Inflammatory macrophage treated with lipopolysaccharide for 1 hour (primary cell): Measurements from ENCODE around the gene LSM4.
"Not testable (repeated sequence)": the region's sequence is repeated elsewhere in the genome, so short reads cannot be mapped to it uniquely, and the experiment has no call there.

Experiments used
- DNase-seq, 2 donors: peaks; one replicate each; pipeline ENCODE4 v3.0.0-alpha.2; 2020 to 2022

LSM4 gene

DNA sequence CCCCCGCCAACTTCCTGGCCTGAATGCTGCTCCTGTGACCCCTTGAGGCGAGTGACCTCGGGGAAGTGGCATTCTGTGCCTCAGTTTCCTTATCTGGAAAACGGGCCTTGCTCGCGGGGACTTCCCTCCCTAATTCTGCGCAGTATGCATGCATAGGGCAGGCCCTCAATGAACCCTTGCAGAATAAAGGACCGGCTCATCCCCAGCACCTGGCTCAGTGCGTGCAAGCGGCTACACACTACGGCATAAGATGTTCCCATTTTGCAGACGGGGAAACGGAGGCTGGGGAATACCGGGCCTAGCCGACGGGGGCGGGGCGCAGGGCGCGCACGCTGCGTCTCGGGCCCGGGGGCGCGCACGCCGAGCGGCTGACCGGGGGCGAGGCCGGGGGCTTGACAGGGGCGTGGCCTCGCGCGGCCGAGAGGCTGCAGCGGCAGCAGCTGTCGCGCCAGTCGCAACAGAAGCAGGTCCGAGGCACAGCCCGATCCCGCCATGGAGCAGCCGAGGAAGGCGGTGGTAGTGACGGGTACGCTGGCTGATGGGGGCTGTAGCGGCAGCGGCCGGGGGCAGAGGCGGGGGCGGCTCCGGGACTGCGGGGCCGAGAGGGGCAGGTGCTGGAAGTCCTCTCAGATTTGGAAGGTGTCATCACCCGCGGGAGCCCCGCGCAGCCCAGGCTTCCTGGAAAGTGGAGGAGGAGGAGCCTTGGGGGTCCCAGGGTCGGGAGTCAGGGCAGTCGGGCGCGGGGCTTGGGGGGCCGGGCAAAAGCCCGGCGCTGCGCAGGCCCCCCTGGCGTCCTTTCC, 17.5 kb upstream of the LSM4 start, which contains the start of gene PGPEP1:
Gene PGPEP1 (plus strand): TSS at position 409 of the 800 bp plus-strand sequence. CDS start 84 bp downstream, at position 493.
- peak; percentile 42 to 58 for DNase-seq

DNA sequence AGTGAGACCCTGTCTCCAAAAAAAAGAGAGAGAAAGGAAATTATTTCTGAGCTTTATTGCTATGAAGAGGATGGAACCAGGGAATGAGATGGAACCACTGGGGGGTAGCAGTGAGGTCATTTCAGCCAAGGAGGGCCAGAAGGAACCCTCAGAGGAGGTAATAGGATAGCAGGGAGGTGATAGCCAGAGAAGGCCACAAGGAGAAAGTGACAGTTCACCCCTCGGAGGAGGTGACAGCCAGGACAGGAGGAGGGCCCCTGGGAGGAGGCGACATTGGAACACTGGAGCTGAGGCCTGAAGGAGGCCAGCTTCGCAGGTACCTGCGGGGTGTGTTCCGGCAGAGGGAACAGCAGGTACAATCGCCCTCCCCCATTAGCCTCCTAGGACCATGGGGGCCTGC, 16.8 kb upstream of the LSM4 start:
- DNase-seq: no peak

DNA sequence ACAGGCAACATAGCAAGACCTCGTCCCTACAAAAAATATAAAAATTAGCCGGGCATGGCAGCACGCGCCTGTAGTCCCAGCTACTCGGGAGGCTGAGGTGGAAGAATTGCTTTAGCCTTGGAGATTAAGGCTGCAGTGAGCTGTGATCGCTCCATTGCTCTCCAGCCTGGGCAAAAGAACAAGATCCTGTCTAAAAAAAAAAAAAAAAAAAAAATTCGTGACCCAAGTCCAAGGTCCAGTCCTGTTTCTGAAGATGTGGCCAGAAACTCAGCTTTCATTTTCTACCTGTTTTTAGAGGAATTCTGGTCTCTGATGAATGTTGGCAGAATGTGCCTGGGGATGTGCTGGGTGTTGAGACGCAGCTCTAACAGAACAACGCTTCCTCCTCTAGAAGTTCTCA, 15.7 kb upstream of the LSM4 start:
- DNase-seq: no peak

DNA sequence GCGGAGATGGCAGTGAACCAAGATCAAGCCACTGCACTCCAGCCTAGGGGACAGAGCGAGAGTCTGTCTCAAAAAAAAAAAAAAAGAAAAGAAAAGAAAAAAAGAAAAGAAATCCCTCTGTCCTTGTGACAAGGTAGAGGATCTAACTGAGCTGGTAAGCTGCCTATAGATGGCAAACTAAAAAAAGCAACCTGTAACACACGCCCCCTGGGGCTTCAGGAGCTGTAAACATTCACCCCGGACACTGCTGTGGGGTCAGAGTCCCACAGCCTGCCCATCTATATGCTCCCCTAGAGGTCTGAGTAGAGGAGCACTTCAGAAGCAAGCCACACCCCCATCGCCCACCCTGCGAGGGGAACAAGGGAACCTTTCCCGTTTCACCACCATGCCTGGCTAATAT, 13.2 kb upstream of the LSM4 start:
- DNase-seq: no peak

DNA sequence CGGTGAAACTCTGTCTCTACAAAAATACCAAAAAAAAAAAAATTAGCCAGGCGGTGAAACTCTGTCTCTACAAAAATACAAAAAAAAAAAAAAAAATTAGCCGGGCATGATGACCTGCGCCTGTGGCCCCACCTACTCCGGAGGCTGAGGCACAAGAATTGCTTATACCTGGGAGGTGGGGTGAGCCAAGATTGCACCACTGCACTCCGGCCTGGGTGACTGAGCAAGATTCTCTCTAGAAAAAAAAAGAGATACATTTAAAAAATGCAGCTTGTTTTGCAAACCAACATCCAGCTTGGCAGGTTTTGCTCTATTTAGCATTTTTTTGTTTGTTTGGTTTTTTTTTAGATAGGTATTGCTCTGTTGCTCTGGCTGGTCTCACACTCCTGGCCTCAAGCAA, 10.8 kb upstream of the LSM4 start:
- no peak for DNase-seq

DNA sequence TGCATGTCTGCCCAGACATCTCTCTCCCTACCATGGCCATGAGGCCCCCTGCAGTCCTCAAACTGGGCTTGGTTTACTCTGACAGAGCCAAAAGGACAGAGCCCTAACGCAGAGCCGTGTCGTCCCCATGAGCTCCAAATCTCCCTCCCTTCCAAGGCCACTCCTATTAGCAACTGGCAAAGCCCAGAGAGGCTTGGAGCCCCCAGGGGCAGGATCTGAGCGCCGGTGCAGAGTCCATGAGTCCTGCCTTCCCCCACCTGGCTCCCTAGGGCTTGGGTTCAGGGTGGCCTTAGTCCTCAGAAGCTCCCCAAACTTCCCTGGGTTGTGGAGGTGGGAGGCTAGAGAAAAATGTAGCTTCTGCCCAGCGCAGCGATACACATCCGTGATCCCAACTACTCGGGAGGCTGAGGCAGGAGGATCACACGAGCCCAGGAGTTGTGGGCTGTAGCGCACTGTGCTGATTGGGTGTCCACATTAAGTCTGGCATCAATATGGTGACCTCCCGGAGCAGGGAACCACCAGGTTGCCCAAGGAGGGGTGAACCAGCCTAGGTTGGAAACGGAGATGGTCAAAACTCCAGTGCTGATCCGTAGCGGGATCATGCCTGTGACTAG, 10.1 kb upstream of the LSM4 start:
- DNase-seq: no peak

DNA sequence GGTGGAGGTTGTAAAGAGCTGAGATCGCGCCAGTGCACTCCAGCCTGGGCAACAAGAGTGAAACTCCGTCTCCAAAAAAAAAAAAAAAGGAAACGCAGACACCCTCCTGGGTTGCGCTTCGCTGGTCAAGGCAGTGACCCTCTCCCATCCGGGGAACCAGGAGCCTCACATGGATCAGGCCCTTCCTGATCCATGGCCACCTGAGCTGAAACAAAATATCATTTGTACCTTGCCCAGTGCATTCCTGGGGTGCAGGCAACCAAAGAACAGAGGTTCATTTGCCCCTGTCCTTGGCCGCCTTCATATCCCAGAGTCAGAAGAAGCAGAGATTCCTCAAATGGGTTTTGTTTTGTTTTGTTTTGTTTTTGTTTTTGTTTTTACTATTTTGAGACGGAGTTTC, 8.0 kb upstream of the LSM4 start:
- no peak for DNase-seq

DNA sequence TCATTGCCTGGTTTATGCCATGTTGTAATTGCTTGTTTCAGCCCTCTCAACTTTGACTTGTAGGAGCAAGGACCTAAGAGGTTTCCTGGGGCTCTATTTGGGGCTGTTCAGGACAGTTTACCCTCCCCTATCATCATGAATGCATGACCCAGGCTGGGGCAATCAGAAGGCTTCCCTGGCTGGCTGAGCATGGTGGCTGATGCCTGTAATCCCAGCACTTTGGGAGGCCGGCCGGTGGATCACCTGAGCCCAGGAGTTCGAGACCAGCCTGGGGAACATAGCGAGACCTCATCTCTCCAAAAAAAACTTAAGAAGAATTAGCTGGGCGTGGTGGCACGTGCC, 6.1 kb upstream of the LSM4 start:
- no peak for DNase-seq

DNA sequence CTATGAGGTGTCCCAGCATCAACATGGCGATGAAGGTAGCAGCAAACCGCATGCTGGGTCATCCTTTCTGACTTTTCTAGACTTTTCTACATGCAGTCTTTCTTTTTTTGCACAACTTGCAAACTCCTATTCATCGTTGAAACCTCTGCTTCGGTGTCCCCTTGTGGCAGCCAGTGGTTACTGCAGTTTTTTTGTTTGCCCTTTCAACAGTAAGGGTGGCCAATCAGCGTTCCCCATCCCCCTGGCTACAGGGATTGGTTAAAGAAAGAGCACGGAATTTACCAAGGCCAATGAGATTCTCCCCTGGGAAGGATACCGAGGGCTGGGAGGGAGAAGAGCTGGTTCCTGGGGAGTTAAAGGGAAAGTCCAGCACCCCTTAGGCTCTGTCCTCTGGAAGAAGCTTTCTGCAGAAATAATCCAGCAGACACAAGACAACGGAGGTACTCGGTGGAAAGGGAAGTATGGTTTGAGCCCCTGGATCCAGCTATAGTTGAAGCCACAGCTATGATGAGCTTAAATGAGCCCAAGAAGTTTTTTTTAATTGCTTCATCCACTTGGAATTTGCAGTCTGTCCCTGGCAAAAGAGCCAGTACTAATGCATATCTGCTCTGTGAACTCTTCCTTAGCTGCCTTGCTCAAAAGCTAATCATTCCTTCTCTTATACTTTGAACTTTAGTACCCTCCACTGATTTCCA, 5.6 kb upstream of the LSM4 start:
- peak; percentile 98 for DNase-seq

DNA sequence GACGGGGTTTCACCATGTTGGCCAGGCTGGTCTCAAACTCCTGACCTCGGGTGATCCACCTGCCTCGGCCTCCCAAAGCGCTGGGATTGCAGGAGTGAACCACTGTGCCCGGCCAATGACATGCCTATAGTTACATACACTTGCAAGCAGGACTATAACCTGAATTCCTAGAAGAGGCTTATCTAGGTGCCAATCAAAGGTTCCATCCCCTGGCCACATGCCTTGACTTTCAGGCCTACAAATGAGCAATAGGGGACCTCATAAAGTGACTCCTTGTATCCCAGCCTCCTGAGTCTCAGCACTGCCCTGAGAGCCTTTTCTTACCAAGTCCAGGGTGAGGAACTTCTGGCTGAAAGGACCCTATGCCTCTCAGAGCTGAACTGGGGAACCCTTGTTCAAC, 3.9 kb upstream of the LSM4 start:
- no peak for DNase-seq

DNA sequence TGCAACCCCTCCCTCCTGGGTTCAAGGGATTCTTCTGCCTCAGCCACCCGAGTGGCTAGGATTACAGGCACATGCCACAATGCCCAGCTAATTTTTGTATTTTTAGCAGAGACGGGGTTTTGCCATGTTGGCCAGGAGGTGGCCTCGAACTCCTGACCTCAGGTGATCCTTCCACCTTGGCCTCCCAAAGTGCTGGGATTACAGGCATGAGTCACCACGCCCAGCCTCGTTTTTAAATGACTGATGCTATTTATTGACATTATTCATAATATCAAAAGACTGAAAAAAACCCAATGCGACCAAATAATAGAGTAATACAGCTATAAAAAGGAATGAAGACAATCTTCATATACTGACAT, 1.5 kb upstream of the LSM4 start:
- not testable (repeated sequence) for DNase-seq

DNA sequence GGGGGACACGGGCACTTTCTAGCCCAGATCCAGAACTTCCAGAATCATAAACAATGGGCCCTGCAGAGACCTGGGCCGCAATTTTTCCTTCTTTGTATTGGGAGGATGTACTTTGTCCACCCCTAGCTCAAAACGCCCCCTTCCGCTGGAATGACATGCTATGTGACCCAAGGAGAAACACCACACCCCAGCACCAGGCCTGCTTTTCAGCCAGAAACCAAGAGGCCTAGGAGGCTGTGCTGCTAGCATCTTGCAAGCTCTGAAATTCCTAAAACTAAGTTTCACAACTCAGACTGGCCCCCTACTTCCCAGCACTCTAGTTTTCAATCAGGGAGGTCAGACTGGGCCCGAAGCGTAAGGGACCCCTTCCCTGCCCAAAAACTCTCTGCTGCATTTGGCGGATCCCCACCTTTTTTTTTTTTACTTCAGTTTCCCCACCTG, 538 bp downstream of the LSM4 start:
- DNase-seq: peak; percentile 51 to 65

DNA sequence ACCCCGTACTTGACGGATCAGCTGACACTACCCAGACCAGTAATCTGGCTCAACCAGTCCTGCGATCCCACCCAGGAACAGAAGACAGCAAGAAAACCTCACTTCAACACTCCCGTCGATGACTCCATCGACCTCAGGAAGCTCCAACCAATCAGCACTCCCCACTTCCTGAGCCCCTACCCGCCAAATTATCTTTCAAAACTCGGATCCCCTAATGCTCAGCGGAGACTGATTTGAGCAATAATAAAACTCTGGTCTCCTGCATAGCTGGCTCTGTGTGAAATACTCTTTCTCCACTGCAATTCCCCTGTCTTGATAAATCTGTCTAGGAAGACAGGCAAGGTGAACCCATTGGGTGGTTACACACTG, 1.2 kb downstream of the LSM4 start:
- DNase-seq: no peak

DNA sequence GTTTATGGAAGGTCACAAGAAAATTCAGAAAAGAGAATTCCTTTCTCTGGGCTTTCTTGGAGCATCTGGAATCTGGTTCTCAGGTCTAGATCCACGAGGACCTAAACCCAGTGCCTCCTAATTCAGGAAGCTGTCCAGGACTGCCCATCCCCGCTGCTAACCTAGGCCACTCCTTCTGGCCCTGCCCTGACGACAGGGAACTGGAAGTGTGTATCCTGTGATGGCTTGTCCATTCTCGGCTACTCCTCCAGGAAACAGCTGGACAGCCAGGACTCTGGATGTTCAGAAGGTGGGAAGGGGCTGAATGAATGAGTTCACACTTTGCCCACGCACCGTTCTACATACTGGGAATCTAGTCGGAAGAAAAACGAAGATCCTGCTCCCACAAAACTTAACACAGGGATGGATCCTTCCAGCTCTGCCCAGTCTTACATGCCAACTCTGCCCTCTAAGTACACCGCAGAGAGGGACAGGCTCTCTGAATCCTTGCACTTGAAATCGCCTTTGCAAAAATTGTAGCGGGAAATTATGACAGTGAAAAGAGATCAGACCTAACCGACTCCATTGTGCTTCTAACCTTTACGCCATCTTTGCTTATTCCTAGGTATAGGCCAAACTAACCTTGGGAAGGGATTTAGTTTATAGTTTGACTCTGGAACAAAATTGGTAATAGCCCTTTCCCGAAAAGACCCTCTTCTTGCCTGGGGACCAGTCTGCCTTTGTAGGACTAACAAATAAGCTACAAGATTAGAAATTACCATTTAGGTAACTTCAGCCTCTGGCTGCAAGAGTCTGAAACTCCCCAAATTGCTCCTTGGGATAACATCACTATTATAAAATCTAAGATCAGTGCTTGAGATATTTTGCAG, 1.8 kb downstream of the LSM4 start:
- DNase-seq: peak; percentile 39 to 45

DNA sequence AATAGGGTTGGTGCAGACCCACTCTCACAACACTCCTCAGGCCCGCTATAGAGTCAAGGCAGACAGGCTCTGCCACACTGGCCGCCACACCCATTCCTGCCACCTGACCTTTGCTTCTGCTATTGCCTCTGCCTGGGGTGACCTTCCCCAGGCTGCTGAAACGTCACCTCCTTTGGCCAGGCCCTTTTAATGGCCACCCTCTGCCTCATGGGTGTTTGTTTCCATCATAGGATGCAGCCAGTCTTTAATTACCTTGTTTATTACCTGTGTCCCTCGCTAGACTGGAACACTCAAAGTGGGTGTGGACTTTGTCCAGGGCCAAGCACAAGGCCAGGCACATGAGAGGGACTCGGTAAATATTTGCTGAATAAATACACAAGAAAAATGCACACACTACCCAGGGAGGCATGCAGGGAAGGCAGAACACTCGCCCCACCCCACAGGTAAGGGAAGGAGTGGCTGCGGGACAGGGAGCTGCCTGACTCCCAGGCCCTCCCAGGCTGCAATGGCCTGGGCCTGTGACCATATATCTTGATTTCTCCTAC, 3.2 kb downstream of the LSM4 start:
- peak; percentile 36 to 52 for DNase-seq

DNA sequence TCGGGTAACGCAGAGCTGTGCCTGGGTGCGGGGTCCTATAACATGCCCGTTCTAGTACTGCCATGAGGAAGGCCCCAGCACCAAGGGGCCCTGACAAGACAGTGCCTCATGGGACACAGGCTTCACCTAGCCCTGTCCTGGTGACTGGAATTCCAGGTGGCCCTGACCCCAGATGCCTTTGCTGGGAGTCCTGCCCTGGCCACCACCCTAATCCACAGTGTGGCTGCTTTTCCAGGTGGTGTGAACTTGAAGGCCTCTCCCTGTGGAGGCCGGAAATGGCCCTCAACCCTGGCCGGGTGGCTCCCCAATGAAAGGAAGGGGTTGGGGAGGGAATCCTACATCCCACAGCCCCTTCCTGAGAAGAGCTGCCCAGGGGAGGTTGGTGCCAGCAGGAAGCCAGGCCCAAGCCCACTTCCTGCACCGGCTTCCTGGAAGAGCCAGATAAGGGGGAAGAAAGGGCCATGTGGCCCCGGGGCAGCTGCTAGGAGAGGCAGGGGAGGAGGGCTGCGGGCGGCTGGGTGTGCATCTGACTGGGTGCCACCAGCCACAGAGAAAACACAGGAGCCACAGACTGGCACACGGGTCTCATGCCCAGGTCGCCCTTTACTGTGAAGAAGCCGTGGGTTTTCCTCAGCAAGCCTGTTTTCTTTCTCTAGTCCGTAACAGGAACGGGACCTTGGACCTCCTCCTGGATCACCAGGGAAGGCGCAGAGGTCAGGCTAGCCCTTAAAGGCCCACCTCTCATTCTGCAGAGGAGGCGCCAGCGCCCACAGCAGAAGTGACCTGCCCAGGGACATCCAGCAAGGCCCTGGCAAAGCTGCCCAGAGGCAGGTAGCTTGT, 4.7 kb downstream of the LSM4 start:
- DNase-seq: no peak

DNA sequence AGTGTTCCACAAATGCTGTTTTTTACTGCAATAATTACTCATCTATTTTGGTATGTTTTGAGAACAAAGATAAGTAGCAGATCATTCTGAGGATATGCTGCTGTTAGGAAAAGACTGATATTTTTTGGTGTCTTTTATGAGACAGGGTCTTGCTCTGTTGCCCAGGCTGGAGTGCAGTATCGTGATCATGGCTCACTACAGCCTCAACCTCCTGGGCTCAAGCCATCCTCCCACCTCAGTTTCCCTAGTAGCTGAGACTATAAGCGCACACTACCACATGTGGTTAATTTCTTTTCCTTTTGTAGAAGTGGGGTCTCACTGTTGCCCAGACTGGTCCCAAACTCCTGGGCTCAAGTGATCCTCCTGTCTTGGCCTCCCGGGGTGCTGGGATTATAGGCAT, 9.5 kb downstream of the LSM4 start:
- DNase-seq: no peak

DNA sequence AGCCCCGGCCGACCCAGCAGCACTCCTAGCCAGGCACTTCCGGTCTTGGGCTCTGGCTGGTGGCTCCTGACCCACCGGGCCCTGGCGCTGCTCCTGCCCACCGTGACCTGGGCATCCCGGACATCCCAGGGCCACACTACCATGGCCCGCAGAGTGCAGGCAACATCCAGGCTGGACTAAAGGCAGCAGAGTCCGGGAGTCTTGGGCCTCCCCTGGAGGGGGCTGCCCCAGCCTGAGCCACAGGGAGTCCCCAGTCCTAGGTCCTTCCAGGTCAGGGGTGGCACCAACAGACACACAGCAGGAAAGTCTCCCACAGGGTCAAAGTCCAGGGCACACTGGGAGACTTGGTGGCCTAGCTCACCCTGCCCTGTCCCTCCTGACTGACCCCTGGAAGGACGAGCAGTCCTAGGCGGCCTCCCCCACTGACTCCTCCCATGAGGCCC, 10.8 kb downstream of the LSM4 start:
- DNase-seq: no peak

DNA sequence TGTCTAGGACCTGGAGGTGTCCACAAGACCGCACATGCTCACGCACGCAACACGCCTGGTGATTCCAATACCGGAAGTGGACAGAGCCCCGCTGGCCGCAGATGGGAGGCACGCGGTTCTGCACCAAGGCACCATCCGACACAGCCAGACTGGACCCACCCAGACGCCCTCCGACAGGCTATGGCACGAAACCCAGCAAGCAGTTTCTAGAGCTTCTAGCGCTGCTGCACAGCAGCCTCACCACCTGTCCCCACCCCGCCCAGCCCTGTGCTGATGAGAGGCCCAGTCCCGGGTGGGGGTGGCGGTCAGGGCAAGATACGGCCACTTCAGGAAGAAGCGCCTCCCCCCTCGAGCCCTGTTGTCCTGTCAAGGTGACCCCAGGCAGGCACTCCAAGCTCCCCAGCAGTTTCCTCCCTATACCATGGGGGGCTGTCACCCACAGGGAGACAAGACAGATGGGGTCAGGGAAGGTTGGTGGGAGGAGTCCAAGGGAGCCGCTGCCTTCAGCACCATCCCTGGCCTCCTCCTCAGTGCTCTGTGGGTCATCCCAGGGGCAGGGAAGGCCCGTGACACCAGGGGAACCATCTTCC, 11.3 kb downstream of the LSM4 start:
- DNase-seq: no peak

DNA sequence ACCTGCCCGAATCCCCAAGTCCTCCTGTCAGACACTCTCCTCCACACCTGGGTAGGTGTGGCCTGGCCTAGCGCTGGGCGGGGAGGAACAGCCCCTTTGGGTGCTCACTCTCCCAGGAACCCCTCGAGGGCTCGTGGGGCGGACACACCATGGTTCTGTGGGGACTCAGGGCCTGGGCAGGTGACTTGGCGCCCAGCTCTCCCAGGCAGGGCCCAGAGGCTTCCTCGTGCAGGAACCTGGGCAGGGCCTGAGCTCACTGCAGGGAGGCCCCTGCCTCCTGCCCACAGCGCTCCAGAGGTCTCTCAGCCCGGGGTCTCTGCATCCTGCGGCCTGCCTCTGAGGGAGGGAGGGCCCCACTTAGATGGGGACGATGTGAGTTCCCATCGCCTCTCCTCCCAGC, 11.9 kb downstream of the LSM4 start:
- DNase-seq: no peak

DNA sequence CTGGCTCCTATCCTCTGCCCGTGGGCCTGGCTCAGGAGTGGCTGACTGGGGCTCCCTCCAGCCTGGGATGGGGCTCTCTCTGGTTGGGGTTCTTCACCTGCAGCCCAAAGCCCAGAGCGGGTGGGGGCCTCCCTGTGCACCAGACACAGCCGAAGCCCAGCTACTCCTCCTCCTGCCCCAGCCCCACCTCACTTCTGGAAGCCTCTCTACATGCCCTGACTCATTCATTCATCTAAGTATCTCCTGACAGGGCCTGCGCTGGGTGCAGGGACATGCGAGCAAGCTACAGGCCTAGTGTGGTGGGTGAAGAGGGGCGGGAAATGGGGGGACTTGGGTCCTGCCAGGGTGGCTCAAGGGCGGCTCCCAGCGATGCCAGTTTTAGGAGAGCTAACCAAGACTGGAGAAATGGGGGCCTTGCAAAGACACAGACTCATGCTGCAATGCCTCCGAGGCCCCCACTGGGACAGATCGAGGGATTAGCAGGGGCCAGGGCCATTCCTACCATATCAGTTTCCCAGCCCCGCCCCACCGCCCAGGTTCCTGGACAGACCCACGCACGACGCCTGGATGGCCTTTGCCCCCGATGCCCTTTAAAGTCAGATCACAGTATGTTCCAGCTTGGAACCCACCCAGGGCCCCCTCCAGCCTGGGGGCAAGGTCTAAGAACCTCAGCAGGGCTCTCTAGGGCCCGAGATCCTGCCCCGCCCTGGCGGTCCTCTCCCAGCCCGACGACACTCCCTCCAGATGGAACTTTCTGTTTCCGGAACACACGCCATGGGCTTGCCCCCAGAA, 12.6 kb downstream of the LSM4 start:
- no peak for DNase-seq
